ENCODE data around the gene ZNF678.

Gene ZNF678

GRCh38 chr1:227563324-227564201, at the start of gene ZNF678:
TSS of gene ZNF678 (plus strand) at chr1:227563556. CDS start at chr1:227650992, 87,436 bp downstream.
- DNase-seq (ENCODE audit: low spot score) = peak; percentile 97

GRCh38 chr1:227518876-227519275, 44.5 kb upstream of the ZNF678 start:
- DNase-seq (ENCODE audit: low spot score) = no peak

GRCh38 chr1:227521782-227522181, 41.6 kb upstream of the ZNF678 start:
- no peak for DNase-seq (ENCODE audit: low spot score)

- no peak for DNase-seq (ENCODE audit: low spot score)
Measured at GRCh38 chr1:227526524-227526923, 36.8 kb upstream of the ZNF678 start.

- no peak for DNase-seq (ENCODE audit: low spot score)
Measured at GRCh38 chr1:227532019-227532619, 31.2 kb upstream of the ZNF678 start.

- DNase-seq (ENCODE audit: low spot score) = peak; percentile 2
Measured at GRCh38 chr1:227540170-227541098, 22.9 kb upstream of the ZNF678 start.

GRCh38 chr1:227541129-227541528, 22.2 kb upstream of the ZNF678 start:
- DNase-seq (ENCODE audit: low spot score) = no peak

GRCh38 chr1:227541796-227542152, 21.6 kb upstream of the ZNF678 start:
- DNase-seq (ENCODE audit: low spot score) = peak; percentile 1

- peak; percentile 54 for DNase-seq (ENCODE audit: low spot score)
Measured at GRCh38 chr1:227542153-227543120, 20.9 kb upstream of the ZNF678 start.

GRCh38 chr1:227543283-227544066, 19.9 kb upstream of the ZNF678 start:
- no peak for DNase-seq (ENCODE audit: low spot score)

GRCh38 chr1:227544067-227545050, 19.0 kb upstream of the ZNF678 start:
- no peak for DNase-seq (ENCODE audit: low spot score)

GRCh38 chr1:227545361-227545760, 18.0 kb upstream of the ZNF678 start:
- no peak for DNase-seq (ENCODE audit: low spot score)

- no peak for DNase-seq (ENCODE audit: low spot score)
Measured at GRCh38 chr1:227546059-227546458, 17.3 kb upstream of the ZNF678 start.

GRCh38 chr1:227546598-227547309, 16.6 kb upstream of the ZNF678 start:
- no peak for DNase-seq (ENCODE audit: low spot score)

GRCh38 chr1:227547310-227548118, 15.8 kb upstream of the ZNF678 start:
- DNase-seq (ENCODE audit: low spot score) = no peak

GRCh38 chr1:227548119-227548397, 15.3 kb upstream of the ZNF678 start:
- DNase-seq (ENCODE audit: low spot score) = no peak

GRCh38 chr1:227548448-227548847, 14.9 kb upstream of the ZNF678 start:
- no peak for DNase-seq (ENCODE audit: low spot score)

- DNase-seq (ENCODE audit: low spot score) = no peak
Measured at GRCh38 chr1:227549892-227550291, 13.5 kb upstream of the ZNF678 start.
